ENCODE results near the gene PDLIM7. TPM values are rescaled to one million over a fixed set of nuclear protein-coding genes. Genes with fewer than 3 reads are reported as not detected.

The PDLIM7 gene
- total RNA-seq, 1 donor from 2014 or later: 43.1 TPM

GRCh38 chr5:177454397-177455035 lies 42.9 kb downstream of the PDLIM7 start:
- DNase-seq (ENCODE audit: missing footprints) (peak; percentile 95), ATAC-seq (peak; percentile 68)
- intact Hi-C loops (cut with DNase I): loop anchor here (1.0 to 5.0 kb wide), 4 partner anchors 28 to 137 kb away; partner anchors contain the start of gene GRK6

DNA sequence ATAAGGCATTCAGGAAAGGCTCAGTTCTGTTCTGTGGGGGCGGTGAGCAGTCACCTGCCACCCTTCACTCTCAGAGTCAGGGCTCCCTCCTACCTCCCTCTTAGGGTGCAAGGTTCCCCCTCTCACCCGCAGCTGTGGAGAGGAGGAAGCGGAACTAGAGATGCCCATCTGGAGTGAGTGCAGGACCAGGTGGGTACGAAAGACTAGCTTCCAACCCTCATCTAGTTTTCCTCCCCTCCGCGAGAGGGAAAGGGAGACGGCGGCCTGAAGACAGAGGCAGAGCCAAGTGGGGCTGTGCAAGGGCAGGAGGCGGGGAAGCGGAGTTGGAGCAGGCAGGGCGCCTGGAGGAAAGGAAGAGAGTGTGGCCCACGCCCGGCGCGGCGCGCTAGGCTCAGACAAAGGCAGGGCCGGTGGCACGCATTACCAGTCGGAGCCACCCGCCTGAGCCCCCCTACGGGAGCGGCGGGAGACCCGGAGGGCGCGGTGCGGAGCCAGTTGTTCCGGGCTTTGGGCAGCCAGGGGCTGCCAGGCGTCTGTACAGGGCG lies 43.5 kb downstream of the PDLIM7 start:
- no peak for DNase-seq (ENCODE audit: missing footprints)
- intact Hi-C loops (cut with DNase I): loop anchor here (1.0 to 5.0 kb wide), 4 partner anchors 27 to 137 kb away; partner anchors contain the start of gene GRK6
- ATAC-seq: no peak

GRCh38 chr5:177452688-177453638 lies 44.4 kb downstream of the PDLIM7 start:
- no peak for ATAC-seq
- DNase-seq (ENCODE audit: missing footprints): no peak
- intact Hi-C loops (cut with DNase I): loop anchor here (5.0 kb wide), 1 partner anchor 136 kb away; no protein-coding TSS in a partner anchor

DNA sequence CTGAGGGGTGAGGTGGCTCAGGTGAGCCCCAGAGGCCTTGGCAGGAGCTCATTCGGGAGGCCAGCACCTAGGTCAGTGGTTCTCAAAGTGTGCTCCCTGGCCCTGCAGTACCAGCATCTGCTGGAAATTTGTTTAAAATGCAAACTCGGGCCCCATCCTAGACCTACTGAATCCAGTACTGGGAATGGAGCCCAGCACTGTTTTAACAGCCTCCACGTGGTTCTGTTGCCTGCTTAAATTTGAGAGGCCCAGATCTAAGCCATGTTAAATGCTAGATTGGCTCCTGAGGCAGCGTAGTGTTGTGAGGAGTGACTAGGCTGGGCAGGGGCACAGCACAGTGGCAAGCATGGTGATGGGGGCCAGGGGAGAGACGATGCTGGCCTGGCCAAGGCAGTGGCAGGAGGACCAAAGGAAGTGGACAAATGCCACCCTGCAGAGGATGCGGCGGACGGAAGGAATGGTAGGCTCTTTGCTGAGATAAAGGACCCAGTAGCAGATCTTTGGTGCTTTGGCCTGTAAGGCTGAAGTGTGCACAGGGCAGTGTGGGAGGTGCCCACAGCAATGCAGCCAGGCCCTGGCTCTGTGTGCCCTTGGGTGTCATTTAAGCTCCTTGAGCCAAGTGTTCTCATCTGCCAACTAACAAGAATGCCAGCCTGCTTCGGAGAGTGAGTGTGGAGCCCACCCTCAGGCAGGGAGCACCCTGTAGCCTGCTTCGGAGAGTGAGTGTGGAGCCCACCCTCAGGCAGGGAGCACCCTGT lies 46.6 kb downstream of the PDLIM7 start:
- DNase-seq (ENCODE audit: missing footprints) (no peak), ATAC-seq (no peak)
- intact Hi-C loops (cut with DNase I): loop anchor here (5.0 kb wide), 1 partner anchor 134 kb away; no protein-coding TSS in a partner anchor

GRCh38 chr5:177449140-177450061 lies 48.0 kb downstream of the PDLIM7 start:
- DNase-seq (ENCODE audit: missing footprints) (no peak), ATAC-seq (no peak)
- intact Hi-C loops (cut with DNase I): loop anchor here (5.0 kb wide), 1 partner anchor 132 kb away; no protein-coding TSS in a partner anchor

DNA sequence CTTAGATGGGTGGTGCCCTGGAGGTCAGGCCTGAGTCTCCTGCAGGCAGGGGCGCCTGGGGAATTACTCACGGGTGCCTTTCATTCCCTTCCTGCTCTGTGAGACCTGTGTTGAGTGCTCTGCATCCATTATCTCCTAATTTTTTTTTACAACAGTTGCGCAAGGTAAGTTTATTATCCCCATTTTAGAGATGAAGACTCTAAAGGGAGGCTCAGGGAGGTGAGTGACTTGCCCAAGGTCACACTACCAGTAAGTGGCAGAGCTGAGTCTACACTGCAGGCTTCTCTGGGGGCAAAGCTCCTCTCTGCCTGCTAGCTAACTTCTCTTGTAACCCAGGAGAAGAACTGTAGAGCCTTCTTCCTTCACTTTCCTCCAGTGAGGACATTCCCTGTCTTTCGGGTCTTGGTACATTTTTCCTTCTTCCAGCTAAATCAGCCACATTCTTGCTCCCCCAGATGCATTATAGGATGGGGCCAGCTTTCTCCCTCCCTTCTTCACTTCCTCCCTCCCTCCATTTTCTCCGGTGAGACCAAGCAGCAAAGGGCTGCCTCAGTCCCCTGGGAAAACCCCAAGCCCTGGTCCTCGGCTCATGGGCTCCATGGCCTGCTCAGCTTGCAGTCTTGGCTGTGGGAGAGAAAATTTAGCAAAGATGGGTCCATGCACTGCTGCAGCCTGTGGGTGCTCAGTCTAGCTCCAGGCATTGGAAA lies 49.0 kb downstream of the PDLIM7 start:
- DNase-seq (ENCODE audit: missing footprints): no peak
- intact Hi-C loops (cut with DNase I): no loop called here
- ATAC-seq: no peak

DNA sequence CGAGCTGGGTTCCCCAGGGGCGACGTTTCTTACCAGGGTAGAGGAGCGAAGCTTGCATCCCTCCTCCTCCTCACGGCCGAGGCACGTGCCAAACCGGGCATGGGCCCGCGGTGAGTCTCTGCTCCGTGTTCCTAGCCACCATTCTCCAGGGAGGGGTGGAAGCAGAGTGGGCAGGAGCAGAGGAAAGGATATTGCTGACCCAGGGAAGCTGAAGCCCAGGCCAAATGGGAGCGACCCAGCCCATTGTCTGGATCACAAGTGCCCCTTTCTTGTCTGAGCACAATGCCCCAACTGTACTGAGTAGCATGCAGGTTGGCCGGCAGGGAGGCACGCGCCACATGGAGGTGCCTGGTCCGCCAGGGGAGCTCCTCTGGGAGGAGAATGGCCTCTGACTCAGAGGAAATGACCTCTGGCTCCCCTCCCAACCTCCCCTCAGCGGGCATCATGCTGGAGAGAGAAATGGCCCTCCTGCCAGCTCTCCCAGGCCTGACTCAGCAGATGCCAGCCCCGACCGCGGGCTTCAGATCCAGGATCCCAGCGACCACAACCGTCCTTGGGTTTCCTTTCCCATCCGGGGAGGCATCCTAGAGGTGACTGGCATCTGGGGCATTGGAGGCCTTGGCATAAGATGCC lies 49.7 kb downstream of the PDLIM7 start:
- ATAC-seq (peak; percentile 17), DNase-seq (ENCODE audit: missing footprints) (peak; percentile 77)
- intact Hi-C loops (cut with DNase I): no loop called here

DNA sequence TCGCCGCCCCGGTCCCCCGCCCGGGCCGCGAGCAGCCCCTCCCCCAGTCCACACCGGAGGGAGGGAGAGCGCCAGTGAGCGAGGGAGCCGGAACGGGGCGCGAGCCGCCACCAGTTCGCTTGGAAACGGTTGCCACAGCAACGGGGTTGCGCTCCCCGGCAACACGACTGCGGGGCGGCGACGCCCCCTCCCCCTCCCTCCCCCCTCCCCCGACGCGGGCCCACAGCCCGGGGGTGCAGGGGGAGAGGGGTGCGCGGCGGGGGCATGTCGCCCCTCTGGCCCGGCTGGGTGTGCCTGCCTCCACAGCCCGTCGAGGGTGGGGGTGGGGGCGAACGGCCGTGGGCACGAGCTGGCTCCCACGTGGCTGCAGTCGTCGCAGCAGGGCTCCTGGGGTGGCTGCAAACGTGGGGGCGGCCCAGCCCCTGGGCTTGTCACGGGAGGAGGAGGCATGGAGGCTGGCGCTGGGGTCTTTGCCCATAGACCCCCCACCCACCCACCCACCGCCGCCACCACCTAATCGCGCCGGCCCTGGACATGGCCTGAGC lies 50.3 kb downstream of the PDLIM7 start:
- peak; percentile 3 for ATAC-seq
- DNase-seq (ENCODE audit: missing footprints): peak; percentile 78
- intact Hi-C loops (cut with DNase I): no loop called here

DNA sequence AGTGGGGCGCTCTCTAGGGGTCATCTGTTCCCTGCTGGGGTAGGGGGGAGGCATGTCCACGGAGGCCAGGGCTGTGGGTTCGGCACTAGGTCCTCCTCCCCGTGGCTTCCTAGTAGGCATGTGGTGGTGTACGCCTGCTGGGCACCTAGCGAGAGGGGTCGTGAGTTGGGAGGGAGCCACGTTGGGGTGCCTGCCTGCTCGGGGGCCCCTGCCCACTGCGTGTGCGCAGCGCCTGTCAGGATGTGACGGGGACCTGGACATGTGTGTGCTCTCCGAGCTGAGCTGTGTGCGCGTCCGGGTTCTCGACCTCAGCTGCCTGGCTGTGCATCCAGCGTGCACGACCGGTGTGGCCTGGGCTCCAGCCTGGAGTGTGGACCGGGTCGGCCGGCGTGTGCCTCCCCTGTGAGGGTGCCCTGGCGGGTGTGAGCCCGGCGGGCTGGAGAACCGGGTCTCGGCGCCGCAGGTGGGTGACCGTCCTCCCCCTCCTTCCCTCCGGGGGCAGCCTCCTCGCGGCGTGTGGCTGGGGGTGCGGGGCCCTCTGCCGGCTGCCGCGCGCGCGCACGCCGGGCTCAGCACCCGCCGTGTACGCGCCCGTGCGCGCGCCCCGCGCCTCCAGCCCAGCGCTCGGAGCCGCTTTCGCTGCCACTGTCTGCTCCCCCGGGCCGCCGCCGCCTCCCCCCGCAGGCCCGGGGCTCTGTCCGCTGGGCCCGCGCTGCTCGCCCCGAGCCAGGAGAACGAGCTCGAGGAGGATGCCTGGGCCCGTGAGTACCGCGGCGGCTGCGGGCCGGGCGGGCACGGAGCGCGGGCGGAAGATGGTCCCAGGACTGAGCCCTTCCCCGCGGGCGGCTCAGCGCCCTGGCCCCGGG lies 51.0 kb downstream of the PDLIM7 start, which contains the start of gene PRR7:
Gene PRR7 (plus strand): TSS at position 615 of the 866 bp plus-strand sequence. CDS start 8,254 bp downstream, outside the sequence.
- ATAC-seq (peak; percentile 52), DNase-seq (ENCODE audit: missing footprints) (peak; percentile 76)
- intact Hi-C loops (cut with DNase I): loop anchor here (1.0 kb wide), 1 partner anchor 19 kb away; no protein-coding TSS in a partner anchor

GRCh38 chr5:177445917-177446199 lies 51.5 kb downstream of the PDLIM7 start:
- intact Hi-C loops (cut with DNase I): loop anchor here (1.0 kb wide), 1 partner anchor 19 kb away; no protein-coding TSS in a partner anchor

GRCh38 chr5:177445052-177445916 lies 52.1 kb downstream of the PDLIM7 start:
- intact Hi-C loops (cut with DNase I): no loop called here
- DNase-seq (ENCODE audit: missing footprints) (no peak), ATAC-seq (no peak)

More at GRCh38 chr5:177445917-177446199, 51.5 kb downstream of the PDLIM7 start:
- ATAC-seq (no peak), DNase-seq (ENCODE audit: missing footprints) (no peak)

GRCh38 chr5:177444106-177445051 lies 53.0 kb downstream of the PDLIM7 start:
- intact Hi-C loops (cut with DNase I): no loop called here
- ATAC-seq (no peak), DNase-seq (ENCODE audit: missing footprints) (no peak)
